ENCODE results near the gene MAP3K3.

GRCh38 chr17:63689479-63689878 lies 67.3 kb downstream of the MAP3K3 start:
- no peak for TF ChIP-seq POLR2A (IDR thresholded peaks at IDR 0.05; ENCODE audit: low read depth, low read length)
- TF ChIP-seq, protein P1, sequence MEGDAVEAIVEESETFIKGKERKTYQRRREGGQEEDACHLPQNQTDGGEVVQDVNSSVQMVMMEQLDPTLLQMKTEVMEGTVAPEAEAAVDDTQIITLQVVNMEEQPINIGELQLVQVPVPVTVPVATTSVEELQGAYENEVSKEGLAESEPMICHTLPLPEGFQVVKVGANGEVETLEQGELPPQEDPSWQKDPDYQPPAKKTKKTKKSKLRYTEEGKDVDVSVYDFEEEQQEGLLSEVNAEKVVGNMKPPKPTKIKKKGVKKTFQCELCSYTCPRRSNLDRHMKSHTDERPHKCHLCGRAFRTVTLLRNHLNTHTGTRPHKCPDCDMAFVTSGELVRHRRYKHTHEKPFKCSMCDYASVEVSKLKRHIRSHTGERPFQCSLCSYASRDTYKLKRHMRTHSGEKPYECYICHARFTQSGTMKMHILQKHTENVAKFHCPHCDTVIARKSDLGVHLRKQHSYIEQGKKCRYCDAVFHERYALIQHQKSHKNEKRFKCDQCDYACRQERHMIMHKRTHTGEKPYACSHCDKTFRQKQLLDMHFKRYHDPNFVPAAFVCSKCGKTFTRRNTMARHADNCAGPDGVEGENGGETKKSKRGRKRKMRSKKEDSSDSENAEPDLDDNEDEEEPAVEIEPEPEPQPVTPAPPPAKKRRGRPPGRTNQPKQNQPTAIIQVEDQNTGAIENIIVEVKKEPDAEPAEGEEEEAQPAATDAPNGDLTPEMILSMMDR (IDR thresholded peaks at IDR 0.05; ENCODE audit: extremely low read depth in 1 of 2, insufficient read depth in 1 of 2, low read depth in 1 of 2, low read length in 2 of 2), result no peak
- TF ChIP-seq POLR2AphosphoS5 (IDR thresholded peaks at IDR 0.05; ENCODE audit: insufficient read depth, low read depth, low read length), result no peak
- no peak for TF ChIP-seq EZH2 (IDR thresholded peaks at IDR 0.05; ENCODE audit: borderline replicate concordance, low read depth, low read length, severe bottlenecking)
- no peak for TF ChIP-seq JUN (IDR thresholded peaks at IDR 0.05; ENCODE audit: borderline replicate concordance, insufficient read depth, insufficient read length, low read depth)
- TF ChIP-seq FOS (IDR thresholded peaks at IDR 0.05; ENCODE audit: borderline replicate concordance, insufficient read depth, low read length), result no peak
- TF ChIP-seq MAX (IDR thresholded peaks at IDR 0.05; ENCODE audit: insufficient read depth, insufficient read length), result no peak
- TF ChIP-seq GATA2 (IDR thresholded peaks at IDR 0.05; ENCODE audit: insufficient read depth, insufficient read length, low read depth, low read length), result no peak
